GM19463 (cell line): ENCODE data around the gene GCK.

Experiments used
- ATAC-seq: cut with Tn5 transposase; IDR thresholded peaks from one replicate; pipeline ENCODE4 v1.9.1; 2021; ENCODE audit warnings: mild to moderate bottlenecking, moderate library complexity; ENCODE audit not compliant: unreplicated experiment

GCK gene

GRCh38 chr7:44158096-44158872 is 31.0 kb downstream of the GCK start:
- ATAC-seq, result no peak

- ATAC-seq, result no peak
Observed at GRCh38 chr7:44157116-44158080, 31.8 kb downstream of the GCK start.

GRCh38 chr7:44156453-44157010 is 32.7 kb downstream of the GCK start:
- ATAC-seq, result no peak

GRCh38 chr7:44155191-44156185 is 33.8 kb downstream of the GCK start:
- no peak for ATAC-seq

GRCh38 chr7:44154703-44155102 is 34.5 kb downstream of the GCK start:
- no peak for ATAC-seq

GRCh38 chr7:44153948-44154335 is 35.3 kb downstream of the GCK start:
- no peak for ATAC-seq

GRCh38 chr7:44152971-44153947 is 36.0 kb downstream of the GCK start:
- no peak for ATAC-seq

GRCh38 chr7:44151956-44152355 is 37.3 kb downstream of the GCK start:
- ATAC-seq, result no peak

- ATAC-seq, result no peak
Observed at GRCh38 chr7:44150966-44151941, 38.0 kb downstream of the GCK start.

- peak; percentile 67 for ATAC-seq
Observed at GRCh38 chr7:44150466-44150832, 38.8 kb downstream of the GCK start.

GRCh38 chr7:44149571-44150465 is 39.4 kb downstream of the GCK start:
- ATAC-seq, result no peak

- no peak for ATAC-seq
Observed at GRCh38 chr7:44148961-44149536, 40.2 kb downstream of the GCK start.

GRCh38 chr7:44148166-44148565 is 41.1 kb downstream of the GCK start:
- ATAC-seq, result no peak

- ATAC-seq, result no peak
Observed at GRCh38 chr7:44147026-44147991, 41.9 kb downstream of the GCK start.
